Natural killer cell (primary cell): ENCODE measurements around the gene PRPF4. TPM values are rescaled to one million over a fixed set of nuclear protein-coding genes. Genes with fewer than 3 reads are reported as not detected.
A peak's percentile ranks its signal among the peaks of the same experiment; 100 is the strongest.

Experiments used
- ATAC-seq, 3 donors: fragments of 150-1000 bp in 2 of 3; fragments of 200-7000 bp in 1 of 3; cut with Tn5 transposase; 1 replicate in 1 of 3; 2 replicates in 2 of 3; pipeline ENCODE4 v1.10.0; 2021; ENCODE audit warnings: mild to moderate bottlenecking in 2 of 3, moderate library complexity in 2 of 3
- DNase-seq, 2 donors: peaks; one replicate each; pipeline versions ENCODE4 v3.0.0 to v3.0.0-alpha.2; 2013 to 2021; ENCODE audit warnings: mixed read lengths in 1 of 2
- H3K27ac ChIP-seq: one replicate; pipeline ENCODE4 v1.5.1; 2013; ENCODE audit warnings: mild to moderate bottlenecking, low read length
- H3K27me3 ChIP-seq: one replicate; pipeline ENCODE4 v1.6.1; 2013; ENCODE audit warnings: low read length; ENCODE audit not compliant: control insufficient read depth, insufficient read depth
- H3K36me3 ChIP-seq: one replicate; pipeline ENCODE4 v1.6.1; 2013; ENCODE audit warnings: low read length; ENCODE audit not compliant: control insufficient read depth, insufficient read depth
- H3K4me1 ChIP-seq: one replicate; pipeline ENCODE4 v1.6.1; 2013; ENCODE audit warnings: low read length; ENCODE audit not compliant: control insufficient read depth, insufficient read depth
- H3K4me3 ChIP-seq: one replicate; pipeline ENCODE4 v1.5.1; 2013; ENCODE audit warnings: low read length
- H3K9me3 ChIP-seq: one replicate; pipeline ENCODE4 v1.6.1; 2013; ENCODE audit warnings: low read length; ENCODE audit not compliant: control insufficient read depth, insufficient read depth
- H3K27ac Mint-ChIP-seq, 2 donors: one replicate each; pipeline ENCODE4 v1.8.0; 2022; ENCODE audit warnings: mild to moderate bottlenecking in 2 of 2, mixed read lengths in 2 of 2, moderate library complexity in 1 of 2
- H3K27me3 Mint-ChIP-seq, 2 donors: one replicate each; pipeline ENCODE4 v1.8.0; 2022; ENCODE audit warnings: low read depth in 2 of 2, mixed read lengths in 2 of 2
- H3K36me3 Mint-ChIP-seq: one replicate; pipeline ENCODE4 v1.8.0; 2022; ENCODE audit warnings: mixed read lengths
- H3K4me1 Mint-ChIP-seq, 2 donors: one replicate each; pipeline ENCODE4 v1.8.0; 2022; ENCODE audit warnings: mixed read lengths in 2 of 2
- H3K4me3 Mint-ChIP-seq: one replicate; pipeline ENCODE4 v1.8.0; 2022; ENCODE audit warnings: mild to moderate bottlenecking, moderate library complexity, mixed read lengths
- H3K9me3 Mint-ChIP-seq, 2 donors: one replicate each; pipeline ENCODE4 v1.8.0; 2022; ENCODE audit warnings: mixed read lengths in 2 of 2
- CTCF ChIP-seq: fragments of 200-600 bp; IDR thresholded peaks from one replicate; pipeline ENCODE4 v1.8.0; 2022; ENCODE audit warnings: antibody characterized with exemption
- WGBS: methylation state at CpG from one replicate; pipeline ENCODE4 v1.1.7; 2013; ENCODE audit warnings: missing lambda C conversion rate; ENCODE audit not compliant: insufficient coverage; 5-methylcytosine and 5-hydroxymethylcytosine counted together
- intact Hi-C: fragments of 100-400 bp; cut with micrococcal nuclease; formaldehyde crosslinking; loops from one replicate; pipeline ENCODE4 v1.14.2; 2022
- total RNA-seq, 4 donors: library from RNA; stranded (reverse); fragments of 120-200 nt in 1 of 4; gene quantifications; one replicate each; pipeline versions ENCODE4 v1.2.3 to v1.2.4, GENCODE V29; 2013 to 2022

Gene PRPF4
- total RNA-seq, 3 donors from 2014 or later (not counting 1 experiment from before 2014, with no cell fraction given): 16.9 to 23.2 (median 21.1) TPM

DNA sequence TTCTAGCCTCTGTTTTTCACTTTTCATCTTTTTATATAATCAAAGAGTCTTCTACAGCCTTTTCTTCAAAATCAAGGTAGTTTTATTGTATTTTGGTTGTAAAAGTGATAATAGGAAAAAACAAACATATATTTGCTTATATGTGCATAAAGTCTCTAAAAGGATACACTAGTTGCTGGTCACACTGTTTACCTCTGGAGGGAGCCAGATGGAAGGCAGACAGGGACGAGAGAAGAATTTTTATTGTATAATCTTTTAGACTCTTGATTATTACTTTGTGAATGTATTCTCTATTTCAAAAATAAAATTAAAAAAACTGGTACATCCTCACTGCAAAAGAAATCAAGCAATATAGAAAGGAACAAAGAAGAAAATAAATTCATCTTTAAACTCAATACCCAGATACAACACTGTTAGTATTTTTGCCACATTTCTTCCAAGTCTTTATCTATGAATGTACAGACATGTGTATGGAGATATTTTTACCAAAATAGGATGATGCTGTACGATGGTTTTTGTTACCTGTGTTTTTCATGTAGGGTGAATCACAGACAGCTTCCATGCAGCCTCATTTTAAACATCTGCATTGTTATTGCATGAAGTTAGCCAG is 33.9 kb downstream of the PRPF4 start:
- no peak overlapping the region for H3K4me3 Mint-ChIP-seq
- H3K36me3 Mint-ChIP-seq: no peaks in the 10 kb centered on the region
- Histone ChIP-seq H3K4me1 (no peaks in the 10 kb centered on the region), H3K36me3 (no peaks in the 10 kb centered on the region), H3K9me3 (no peaks in the 10 kb centered on the region), H3K4me3 (no peak overlapping the region), H3K27ac (no peak overlapping the region), H3K27me3 (no peaks in the 10 kb centered on the region)
- peaks cover 0 to 2% of the 10 kb centered on the region in 2 donors for H3K27me3 Mint-ChIP-seq
- ATAC-seq (peak; percentile 58 to 72 (median 62)), DNase-seq (peak in 1 of 2 donors; percentile 63)
- no CpG with 5 or more reads among the region's 2 CpGs for WGBS
- H3K4me1 Mint-ChIP-seq: no peaks in the 10 kb centered on the region
- H3K27ac Mint-ChIP-seq: no peak overlapping the region
- no peaks in the 10 kb centered on the region for H3K9me3 Mint-ChIP-seq
- peak; percentile 52 for TF ChIP-seq CTCF
- intact Hi-C loops: loop anchor here (1.0 kb wide), 2 partner anchors 98 to 349 kb away; no protein-coding TSS in a partner anchor

GRCh38 chr9:113310538-113310937 is 35.1 kb downstream of the PRPF4 start:
- Histone ChIP-seq H3K36me3 (no peaks in the 10 kb centered on the region), H3K4me1 (no peaks in the 10 kb centered on the region), H3K27ac (no peak overlapping the region), H3K9me3 (no peaks in the 10 kb centered on the region), H3K27me3 (no peaks in the 10 kb centered on the region), H3K4me3 (no peak overlapping the region)
- TF ChIP-seq CTCF: no peak
- Mint-ChIP-seq H3K4me1 (no peaks in the 10 kb centered on the region), H3K4me3 (no peak overlapping the region), H3K9me3 (no peaks in the 10 kb centered on the region), H3K27ac (no peak overlapping the region), H3K36me3 (no peaks in the 10 kb centered on the region), H3K27me3 (peaks cover 0 to 6% of the 10 kb centered on the region in 2 donors)
- DNase-seq: no peak
- intact Hi-C loops: no loop called here
- whole genome bisulfite sequencing: 92% methylated on average over 3 of the region's 3 CpGs
- no peak for ATAC-seq

DNA sequence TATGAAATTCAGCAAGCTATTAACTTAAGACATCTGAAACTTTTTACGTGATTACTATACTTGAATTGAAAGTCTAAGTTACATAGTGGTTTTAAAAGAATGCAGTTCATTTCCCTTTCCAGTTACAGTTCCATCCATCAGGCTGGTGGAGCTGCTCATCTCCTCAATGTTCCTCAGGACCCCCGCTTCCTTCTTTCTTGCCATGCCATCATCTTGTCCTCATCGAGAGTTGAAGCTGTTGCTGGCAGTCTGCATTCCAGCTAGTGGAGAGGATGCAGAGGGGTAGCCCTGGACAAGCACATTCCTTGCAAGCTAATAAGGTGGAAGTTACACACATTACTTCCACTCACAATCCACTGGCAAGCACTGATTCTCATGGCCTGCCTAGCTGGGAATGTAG is 36.5 kb downstream of the PRPF4 start:
- no peaks in the 10 kb centered on the region for H3K9me3 Mint-ChIP-seq
- no peaks in the 10 kb centered on the region for H3K36me3 Mint-ChIP-seq
- Histone ChIP-seq H3K9me3 (no peaks in the 10 kb centered on the region), H3K27me3 (no peaks in the 10 kb centered on the region), H3K4me3 (no peak overlapping the region), H3K4me1 (no peaks in the 10 kb centered on the region), H3K27ac (no peak overlapping the region), H3K36me3 (no peaks in the 10 kb centered on the region)
- H3K4me1 Mint-ChIP-seq: no peaks in the 10 kb centered on the region
- intact Hi-C loops: no loop called here
- 100% methylated on average over 2 of the region's 3 CpGs for WGBS
- ATAC-seq (no peak), DNase-seq (no peak)
- no peak overlapping the region for H3K27ac Mint-ChIP-seq
- no peak for TF ChIP-seq CTCF
- H3K27me3 Mint-ChIP-seq: peaks cover 3 to 8% of the 10 kb centered on the region in 2 donors
- no peak overlapping the region for H3K4me3 Mint-ChIP-seq

- no peaks in the 10 kb centered on the region for H3K27me3 ChIP-seq
- no peak overlapping the region for H3K27ac Mint-ChIP-seq
- peaks cover 3 to 8% of the 10 kb centered on the region in 2 donors for H3K27me3 Mint-ChIP-seq
- H3K27ac ChIP-seq: no peak overlapping the region
- no peaks in the 10 kb centered on the region for H3K9me3 ChIP-seq
- WGBS: 94% methylated on average over 5 of the region's 5 CpGs
- H3K36me3 Mint-ChIP-seq: no peaks in the 10 kb centered on the region
- DNase-seq (no peak), ATAC-seq (no peak)
- no peaks in the 10 kb centered on the region for H3K36me3 ChIP-seq
- H3K4me1 ChIP-seq: no peaks in the 10 kb centered on the region
- H3K9me3 Mint-ChIP-seq: no peaks in the 10 kb centered on the region
- H3K4me1 Mint-ChIP-seq: no peaks in the 10 kb centered on the region
- H3K4me3 ChIP-seq: no peak overlapping the region
- no peak for TF ChIP-seq CTCF
- H3K4me3 Mint-ChIP-seq: no peak overlapping the region
- intact Hi-C loops: no loop called here
Observed at GRCh38 chr9:113313261-113313660, 37.8 kb downstream of the PRPF4 start.
